Cerebellar nuclear complex (tissue), 1 donor: ENCODE measurements around the gene BRSK1.

ENCODE experiments used
- DNase-seq, 2 experiments: peaks; one replicate each; lab custom pipeline; 2025; lab: John Stamatoyannopoulos, UW

The BRSK1 gene

DNA sequence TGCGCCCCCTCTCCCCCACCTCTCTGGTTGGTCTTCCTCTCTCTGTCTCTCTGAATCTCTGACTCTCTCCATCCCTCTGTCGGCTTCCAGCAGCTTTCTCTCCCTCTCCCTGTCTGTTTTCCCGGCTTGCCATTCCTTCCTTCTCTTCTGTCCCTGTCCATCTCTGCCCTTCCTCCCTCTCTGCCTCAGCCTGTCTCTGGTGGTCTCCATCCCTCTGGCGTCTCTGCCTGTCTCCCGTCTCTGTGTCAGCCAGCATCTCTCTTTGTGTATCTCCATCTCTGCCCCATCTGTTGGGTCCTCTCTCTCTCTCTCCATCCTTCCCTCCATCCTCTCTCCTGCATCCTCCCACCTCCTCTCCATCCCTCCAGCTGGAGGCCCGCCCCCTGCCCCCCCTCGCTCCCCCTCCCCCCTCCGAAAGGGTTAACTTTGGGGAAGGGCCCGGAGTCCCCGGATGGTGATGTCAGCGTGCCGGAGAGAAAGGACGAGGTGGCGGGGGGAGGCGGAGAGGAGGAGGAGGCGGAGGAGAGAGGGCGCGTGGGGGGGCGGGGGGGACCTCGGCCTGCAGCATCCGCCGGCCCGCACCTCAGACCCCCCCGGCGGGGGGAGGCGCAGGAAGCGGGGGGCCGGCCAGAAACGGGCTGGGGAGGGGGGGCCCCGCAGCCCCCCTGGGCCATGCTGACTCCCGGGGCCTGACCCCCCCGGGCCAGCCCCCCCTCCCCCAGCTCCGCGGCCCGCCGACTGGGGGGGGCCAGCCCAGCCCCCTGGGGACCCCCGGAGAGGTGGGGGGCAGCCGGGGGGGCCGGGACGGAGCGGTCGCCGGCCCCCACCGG is at the start of gene BRSK1:
BRSK1 (plus strand) TSS at position 450 of the 830 bp plus-strand sequence. CDS start 446 bp downstream, outside the sequence.
- peak in 1 of 2 experiments; percentile 20 for DNase-seq

DNA sequence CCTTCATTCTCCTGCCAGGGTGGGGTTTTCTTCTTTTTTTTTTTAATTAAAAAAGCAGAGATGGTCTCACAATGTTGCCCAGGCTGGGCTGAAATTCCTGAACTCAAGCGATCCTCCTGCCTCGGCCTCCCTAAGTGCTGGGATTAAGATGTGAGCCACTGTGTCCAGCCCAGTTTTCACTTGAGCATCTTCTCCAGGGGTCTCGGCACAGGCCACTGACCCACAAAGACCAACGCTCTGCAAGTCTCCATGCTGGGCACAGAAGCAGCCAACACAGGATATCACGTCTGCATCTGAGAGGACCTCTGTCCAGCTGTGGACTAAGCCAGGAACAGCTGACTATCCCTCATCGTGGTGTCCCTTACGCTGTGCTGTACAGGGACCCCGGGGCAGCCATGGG is 45.8 kb upstream of the BRSK1 start:
- DNase-seq = no peak

DNA sequence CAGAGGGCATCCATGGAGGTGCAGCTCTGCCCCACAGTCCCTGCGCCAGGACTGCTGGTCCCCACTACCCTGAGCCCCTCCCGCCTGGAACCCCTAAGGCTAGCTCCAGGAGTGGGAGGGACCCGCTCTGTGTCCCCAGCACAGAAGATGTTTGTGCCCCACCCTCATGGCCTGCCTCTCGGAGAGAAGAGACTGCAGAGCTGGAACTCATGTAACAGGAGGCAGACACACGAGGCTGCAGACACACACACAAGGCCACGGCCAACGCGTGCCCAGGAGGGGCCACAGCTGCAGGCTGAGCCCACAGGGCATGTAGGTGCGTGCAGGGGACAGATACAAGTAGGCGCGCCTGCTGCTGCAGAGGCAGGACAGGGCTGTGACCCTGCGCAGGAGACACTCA is 44.8 kb upstream of the BRSK1 start:
- no peak for DNase-seq

DNA sequence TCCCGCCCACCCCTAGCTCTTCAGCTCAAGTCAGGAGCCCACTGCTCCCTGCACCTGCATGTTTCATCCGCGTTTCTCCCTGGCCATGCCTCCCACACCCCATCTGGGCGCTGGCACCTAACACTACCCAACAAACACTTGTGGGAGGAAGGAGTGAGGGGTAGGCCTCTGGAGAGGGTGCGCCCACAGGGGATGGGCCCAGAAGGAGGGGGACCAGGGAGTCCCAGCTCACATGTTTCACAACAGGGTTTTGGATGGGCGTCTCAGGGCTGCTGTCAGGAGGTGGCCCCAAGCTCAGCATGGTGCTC is 43.1 kb upstream of the BRSK1 start:
- DNase-seq = no peak

DNA sequence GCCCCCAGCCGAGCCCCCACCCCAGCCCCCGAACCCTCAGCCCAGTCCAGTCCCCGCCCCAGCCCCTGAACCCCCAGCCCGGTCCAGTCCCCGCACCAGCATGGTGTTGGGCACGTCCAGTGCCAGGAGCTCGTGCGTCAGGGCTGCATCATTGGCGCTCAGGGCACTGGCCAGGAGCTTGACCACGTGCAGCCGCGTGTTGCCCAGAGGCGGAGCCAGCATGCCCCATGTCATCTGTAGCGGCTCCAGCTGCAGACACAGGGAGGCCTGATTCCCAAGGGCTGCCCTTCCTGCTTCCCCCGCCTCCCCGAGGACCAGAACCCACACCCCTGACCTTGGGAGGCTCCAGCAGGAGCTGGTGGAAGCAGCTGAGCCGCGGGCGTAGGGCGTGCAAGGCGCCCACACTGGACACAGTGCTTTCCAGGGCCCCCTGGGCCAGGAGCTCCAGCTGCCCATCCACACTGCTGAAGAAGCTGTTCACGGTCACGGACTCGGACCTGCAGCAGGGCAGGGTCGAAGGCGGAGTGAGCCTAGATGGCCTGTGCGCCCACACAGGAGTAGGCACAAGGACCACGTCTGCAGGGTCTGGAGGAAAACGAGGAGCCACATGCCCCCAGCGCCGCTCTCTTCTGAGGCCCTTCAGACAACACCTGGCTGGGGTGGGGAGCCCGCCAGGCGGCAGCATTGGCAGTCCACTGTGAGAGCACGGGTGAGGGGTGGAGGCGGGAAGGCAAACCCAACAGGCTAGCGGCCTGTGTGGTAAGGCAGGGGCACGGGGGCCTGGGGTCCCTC is 42.5 kb upstream of the BRSK1 start:
- no peak for DNase-seq

DNA sequence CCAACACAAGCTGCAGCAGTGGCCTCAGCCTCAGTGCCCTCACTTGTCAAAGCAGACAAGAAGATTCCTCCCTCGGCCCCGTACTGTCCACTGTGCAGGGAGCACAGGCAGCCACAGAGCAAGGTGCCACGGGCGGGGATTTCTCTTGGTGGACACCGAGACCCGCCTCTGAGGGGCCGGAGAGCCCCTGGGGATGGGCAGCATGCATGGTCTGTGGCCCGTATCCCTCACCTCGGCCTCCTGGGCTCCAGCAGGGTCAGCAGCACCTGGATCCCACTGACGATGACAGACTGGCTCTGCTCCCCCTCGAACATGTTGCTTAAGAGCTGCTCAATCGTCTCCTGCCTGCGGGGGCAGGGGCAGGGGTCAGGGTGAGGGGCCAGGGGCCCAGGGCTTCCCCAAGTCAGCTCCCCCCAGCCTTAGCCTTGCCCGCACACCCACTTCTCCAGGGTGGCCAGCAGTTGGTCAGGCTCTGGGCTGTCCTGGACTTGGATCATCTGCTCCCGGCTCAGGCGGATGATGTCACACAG is 41.8 kb upstream of the BRSK1 start:
- DNase-seq = no peak

DNA sequence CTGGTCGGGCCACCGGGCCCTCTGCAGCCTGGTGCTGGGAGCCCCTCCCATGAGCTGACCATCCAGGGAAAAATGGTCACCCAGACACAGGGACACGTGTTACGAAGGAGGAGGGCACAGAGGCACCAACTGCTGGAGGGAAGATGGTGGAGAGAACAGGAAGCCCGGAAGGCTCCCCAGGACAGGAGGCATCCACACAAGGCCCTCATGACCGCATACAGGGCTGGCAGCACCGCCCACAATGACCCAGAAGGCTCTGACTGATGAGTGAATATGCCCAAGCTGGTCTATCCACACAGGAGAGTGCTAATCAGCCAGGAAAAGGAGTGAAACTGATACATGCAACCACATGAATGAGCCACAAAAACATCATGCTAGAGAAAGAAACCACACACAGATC is 41.3 kb upstream of the BRSK1 start:
- DNase-seq = no peak

DNA sequence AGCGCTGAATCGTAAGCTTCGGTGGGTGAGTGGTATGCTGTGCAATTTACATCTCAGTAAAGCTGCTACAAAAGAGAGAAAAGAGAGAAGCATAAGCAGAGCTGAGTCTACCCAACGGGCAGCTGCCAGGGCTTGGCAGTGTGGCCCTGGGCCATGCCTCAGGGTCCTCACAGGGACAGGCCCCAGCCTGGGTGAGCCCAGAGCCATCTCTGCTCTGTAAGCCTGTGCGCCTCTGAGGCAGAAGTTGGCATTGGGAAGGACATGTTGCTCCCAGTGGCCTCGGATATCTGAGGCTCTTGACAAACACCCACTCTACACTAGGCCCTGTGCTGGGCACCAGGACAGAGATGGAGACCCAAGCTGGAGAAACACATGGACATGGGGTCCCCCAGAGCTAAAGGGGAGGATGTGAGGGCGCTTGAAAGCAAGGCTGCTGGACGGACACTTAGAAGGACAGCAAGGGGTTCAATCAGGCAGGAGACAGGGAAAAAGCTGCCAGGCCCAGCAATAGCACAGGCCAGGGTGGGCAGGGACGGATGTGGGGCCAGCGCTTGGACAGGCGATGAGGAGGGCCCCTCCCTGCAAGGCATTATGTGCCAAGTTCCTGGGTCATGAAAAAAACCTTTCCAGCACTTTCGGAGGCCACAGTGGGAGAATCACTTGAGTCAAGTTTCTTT is 39.7 kb upstream of the BRSK1 start:
- DNase-seq = no peak

DNA sequence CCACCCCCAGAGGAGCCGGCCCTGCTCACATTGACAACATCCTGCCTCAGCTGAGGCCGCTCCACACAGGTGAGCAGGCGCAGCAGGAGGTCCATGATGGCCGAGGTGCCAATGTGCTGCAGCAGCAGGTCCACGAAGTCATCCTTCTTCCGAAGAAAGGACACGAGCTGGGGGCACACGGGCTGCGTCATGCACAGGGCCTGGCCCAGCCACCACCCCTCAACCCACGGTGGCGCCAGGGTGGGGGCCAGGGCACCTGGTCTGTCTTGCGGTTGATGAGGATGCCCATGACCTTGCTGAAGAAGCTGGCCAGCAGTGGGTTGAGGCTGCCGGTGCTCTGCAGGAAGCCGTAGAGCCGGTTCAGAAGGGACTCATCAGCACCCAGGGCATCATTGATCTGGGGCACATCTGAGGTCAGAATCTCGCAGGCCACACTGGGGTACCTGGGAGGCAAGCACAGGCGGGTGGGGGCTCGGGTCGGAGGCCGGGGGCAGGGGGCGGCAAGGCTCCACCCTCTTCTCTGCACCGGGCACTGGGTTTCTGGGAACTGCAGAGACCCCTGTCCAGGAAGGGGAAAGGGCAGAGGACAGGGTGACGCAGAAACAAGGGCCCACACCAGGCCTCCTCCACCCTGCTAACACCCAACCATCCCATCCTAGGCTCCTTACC is 38.4 kb upstream of the BRSK1 start:
- no peak for DNase-seq

DNA sequence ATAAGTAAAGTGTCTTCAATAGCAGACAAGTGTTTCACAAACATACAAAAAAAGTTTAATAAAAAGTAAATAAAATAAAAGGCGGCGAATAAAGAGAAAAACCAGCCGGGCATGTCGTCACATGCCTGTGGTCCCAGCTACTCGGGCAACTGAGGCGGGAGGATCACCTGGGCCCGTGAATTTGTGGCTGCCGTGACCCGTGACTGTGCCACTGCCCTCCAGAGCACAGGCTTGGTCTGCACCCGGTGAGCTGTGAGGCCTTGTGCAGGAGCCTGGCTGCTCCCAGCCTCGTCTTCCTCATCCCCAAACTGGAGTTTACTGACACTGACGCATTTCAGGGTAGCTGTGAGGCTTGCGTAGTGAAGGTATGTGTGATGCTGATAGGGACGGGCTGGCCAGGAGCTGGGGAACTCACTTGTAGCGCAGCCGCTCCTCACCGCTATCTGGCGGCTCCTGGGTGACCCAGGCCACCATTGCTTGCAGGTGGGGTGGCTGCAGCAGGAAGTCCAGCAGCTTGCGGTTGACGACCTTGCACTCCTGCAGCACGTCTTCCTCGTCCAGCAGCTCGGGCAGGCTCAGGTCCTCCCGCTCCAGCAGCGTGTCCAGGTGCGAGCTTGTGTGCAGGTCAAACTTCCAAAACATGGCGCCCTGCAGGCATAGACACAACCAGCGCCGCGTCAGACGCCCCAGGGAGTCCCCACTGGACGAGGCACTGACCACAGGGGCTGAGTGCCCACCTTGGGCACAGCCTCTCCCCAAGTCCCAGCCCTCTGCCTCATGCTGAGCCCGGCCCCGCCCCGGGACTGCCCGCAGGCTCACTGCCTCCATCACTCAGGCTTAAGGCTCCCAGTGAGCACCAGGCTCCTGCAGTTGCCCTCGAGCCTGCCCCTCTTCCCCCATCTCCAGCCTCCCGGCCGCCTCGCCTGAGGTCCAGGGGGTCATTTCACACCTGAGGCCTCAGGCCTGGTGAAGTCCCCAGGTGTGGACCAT is 37.0 kb upstream of the BRSK1 start:
- DNase-seq = no peak

DNA sequence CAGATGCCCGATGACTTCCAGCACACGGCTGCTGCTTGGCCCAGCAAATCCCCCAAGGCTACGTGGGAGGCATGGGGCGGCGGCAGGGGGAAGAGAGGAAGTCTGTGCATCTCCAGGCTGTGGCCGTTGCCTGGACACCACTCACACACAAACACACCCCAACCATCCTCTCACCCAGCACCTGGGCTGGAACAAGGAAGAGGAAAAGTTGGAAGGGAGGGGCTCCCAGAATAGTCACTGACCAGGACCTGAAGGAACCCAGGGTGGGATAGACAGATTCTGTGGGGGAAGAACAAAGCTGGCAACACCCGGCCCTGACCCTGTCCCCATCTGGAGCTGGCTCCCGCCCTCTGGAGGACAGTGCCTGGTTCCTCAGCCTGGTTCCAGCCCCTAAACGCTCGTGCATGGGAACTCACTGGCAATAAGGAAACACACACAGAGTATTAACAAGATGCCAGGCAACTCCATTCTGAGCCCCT is 36.1 kb upstream of the BRSK1 start:
- no peak for DNase-seq

DNA sequence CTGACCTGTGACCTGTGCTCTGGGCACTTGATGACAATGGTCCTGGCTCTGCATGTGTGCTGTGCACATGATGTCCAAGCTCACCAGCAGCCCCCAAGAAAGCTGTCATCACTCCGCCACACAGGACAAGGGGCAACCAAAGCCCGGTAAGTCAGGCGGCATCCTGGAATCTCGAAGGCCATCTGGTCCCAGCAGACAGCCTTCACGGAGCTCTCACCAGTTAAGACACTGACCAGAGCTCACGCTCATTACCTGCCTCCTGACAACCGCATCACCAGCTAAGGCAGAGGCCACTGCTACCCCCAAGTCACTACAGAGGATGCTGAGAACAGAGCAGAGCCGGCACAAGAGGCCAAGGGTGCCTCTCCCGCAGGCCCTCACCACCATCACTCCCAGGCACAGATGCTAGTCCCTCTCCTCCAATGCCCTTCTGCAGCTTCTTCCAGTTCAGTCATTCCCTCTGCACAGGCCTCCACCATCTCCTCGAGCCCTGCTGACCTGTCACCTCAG is 35.6 kb upstream of the BRSK1 start:
- no peak for DNase-seq

DNA sequence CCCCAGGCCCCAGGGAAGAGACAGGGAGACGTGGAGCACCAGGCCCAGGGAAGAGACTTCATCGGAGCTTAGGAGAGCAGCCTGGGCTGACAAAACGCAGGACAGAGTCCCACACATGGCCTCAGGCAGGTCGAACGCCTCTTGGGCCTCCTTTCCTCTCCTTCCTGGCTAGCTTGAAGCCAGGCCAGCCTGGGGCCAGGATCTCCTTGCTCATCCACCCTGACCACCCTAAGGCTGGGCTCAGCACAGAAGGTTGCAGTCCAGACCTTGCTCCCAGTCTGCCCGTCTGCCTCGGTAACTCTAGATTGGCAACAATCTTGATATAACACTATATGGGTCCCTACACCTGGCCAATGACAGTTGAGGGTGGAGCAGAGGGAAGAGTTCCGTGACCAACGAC is 35.1 kb upstream of the BRSK1 start:
- no peak for DNase-seq

DNA sequence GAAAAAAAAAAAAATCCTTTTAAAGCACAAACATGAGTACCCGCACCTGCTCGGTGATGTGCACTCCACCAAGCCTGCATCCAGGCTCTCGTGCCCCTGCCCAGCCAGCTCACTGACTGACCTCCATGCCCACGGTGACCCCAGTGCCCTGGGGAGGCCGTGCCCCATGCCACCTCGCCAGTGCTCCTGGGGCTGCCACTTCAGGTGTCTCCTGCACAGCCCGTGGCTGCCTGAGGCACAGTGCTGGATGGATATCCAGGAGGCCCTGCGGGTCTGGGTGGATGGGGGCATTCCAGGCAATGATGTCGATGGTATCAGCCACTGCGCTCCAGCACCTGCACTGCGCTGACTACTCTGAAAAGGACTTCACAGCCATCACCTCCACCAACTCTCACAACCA is 34.0 kb upstream of the BRSK1 start:
- no peak for DNase-seq

DNA sequence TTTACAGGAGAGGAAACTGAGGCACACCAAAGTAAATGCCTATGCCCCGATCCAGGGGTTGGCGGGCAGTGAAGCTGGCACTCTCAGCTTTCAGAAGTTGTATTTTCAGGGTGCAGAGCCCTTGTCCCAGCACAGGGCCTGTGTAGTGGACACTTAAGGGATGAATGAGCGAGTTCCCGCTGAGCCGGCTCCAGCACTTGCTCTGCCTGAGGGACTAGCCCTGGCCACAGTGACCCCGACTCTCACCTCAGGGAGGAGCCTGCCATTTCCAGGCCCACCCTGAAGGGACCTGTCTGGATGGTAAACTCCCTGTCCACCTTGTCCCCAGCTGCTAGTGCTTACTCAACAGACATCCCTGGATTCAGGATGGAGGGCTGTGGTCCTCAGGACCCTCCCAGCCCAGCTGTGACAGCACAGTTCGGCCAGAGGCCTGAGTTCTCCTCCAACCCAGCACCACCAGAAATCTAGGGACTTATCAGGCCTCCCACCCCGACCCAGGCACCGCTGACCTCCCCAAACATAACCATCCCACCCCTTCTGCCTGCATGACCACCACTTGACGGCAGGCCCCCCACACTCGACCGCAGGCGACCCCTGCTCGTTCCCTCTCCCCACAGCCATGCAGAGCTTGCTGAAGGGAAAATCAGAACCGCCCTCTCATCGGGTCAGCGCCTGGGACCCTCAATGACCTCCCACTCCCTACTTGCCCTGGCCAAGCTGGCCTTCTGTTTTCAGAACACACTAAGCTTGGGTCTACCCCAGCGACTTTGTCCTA is 33.3 kb upstream of the BRSK1 start:
- DNase-seq = no peak

DNA sequence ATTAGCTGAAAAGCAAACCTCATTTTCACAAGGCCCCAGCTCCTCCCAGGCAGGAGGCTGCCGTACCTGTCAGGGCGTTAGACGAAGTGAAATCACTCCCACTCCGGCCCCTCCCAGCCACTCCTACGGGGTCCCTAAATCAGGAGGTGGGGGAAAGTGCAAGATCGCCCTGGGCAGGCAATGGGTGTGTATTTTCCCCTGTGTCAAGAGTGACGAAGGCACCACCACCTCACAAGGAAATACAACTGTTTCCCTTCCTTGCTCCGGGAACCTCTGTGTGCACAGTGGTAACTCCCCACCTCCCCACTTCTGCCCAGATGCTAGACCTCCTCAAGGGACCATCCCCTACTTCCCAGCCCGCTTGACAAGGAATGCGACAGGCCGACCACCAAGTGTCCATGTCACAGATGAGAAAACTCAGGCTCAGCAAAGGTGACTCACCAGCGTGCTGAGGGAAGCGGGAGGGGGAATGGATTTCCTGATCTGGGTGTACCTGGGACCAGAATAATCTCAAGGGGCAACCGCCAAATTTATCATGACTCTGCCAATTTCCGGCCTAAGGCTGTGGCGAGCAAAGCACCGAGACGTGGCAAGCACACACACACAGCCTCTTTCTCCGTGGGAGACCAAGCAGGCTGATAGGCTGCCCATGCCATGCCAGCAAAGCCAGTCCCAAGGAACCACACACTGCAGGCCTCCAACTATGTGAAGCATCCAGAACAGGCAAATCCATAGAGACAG is 32.3 kb upstream of the BRSK1 start:
- no peak for DNase-seq

DNA sequence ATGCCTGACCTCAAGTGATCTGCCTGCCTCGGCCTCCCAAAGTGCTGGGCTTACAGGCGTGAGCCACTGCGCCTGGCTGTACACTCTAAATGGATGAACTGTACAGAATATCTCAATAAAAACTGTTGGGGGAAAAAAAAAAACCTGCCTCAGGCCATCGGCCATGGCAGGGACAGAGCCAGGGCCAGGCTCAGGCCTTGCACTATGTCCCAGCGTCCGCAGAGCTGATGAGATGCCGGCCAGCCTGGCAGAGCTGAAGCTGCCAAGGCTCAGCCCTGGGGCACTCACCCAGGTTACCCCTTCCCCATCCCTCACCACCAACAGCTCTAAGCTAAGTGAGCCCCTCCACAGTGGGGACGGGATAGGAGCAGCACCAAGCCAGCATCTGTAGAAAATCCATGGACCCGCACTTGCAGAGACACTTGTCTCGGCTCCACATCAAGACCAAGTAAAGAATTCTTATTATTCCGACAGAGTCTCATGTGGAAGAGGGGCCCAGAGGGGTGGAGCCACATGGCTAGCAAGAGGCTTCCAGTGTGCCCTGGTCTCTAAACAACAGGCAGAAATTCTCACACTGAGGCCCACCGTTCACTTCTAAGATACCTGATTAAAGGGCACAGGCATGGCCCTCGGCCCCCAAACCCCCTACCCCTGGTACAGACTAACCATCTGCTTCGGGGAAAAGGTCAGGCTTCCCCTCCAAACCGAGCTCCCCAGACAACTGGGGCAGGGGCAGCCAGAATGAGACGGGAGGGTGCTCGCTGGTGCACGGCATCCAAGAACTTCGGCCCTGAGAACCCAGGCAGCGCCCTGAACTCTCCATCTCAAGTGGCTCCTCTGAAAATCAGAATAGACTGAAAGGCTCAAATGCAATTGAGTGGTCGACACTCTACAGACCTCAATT is 30.8 kb upstream of the BRSK1 start:
- DNase-seq = no peak
